GM21786 (cell line): ENCODE measurements around the gene FARP1.

Experiments
- ATAC-seq: cut with Tn5 transposase; IDR thresholded peaks from one replicate; pipeline ENCODE4 v1.9.1; 2021; ENCODE audit not compliant: unreplicated experiment

FARP1 gene

DNA sequence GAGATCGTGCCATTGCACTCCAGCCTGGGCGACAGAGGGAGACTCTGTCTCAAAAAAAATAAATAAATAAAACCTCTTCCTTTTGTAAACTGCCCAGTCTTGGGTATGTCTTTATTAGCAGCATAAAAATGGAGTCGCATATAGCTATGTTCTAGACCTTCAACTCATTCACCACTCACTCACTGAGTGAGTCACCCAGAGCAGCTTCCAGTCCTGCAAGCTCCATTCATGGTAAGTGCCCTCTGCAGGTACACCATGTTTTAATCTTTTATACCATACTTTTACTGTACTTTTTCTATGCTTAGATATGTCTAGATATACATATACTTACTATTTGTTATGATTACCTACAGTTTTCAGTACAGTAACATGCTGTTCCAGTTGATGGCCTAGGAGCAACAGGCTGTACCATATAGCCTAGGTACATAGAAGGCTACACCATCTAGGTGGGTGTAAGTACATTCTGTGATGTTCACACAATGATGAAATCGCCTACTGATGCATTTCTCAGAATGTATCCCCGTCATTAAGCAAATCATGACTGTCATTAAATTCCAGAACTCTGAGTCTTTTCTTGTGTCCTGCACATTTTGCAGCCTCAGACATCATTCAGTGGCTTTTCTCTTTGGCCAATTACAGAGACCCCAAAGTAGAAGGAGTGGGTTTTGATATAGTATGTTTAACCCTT is 13.7 kb upstream of the FARP1 start:
- no peak for ATAC-seq

DNA sequence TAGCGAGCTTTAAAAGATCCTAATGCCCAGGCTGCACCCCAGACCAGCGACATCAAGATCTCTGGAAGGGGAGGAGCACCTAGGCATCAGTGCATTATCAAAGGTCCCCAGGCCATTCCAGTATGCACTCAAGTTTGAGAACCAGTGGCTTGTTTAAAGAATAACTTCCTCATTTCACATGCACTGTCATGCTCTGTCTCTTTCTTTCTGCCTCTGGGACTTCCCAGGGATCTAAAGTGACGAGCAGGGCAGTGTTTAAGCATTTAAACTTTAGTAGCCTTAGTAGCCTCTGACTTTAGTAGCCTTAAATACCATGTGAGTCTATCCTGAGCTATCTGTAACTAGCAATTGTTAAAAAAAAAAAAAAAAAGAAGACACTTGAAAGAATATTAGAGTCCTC is 8.9 kb upstream of the FARP1 start:
- peak; percentile 98 for ATAC-seq

GRCh38 chr13:98134901-98135300 is 8.0 kb upstream of the FARP1 start:
- no peak for ATAC-seq

GRCh38 chr13:98141091-98141490 is 1.8 kb upstream of the FARP1 start:
- no peak for ATAC-seq

- peak; percentile 9 for ATAC-seq
These were observed 1.1 kb upstream of the FARP1 start for GRCh38 chr13:98141509-98142379.

DNA sequence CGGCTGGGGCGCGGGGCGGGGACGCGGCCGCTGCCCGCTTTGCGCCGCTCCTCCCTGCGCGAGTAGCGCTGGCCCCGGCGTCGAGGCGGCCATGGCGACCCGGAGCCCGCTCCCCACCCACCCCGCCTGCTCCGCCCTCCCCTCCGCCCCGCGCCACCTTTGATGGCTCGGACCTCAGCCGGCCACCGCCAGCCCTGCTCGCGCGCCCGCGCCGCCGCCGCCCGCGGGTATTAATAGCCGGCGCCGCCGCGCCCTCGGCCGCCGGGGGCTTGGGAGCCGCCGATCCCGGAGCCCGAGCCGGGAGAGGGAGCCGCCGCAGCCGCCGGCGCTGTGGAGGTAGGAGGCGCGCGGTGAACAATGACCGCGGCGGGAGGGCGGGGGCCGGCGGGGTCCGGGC is 261 bp downstream of the FARP1 start:
- ATAC-seq, result peak; percentile 31

DNA sequence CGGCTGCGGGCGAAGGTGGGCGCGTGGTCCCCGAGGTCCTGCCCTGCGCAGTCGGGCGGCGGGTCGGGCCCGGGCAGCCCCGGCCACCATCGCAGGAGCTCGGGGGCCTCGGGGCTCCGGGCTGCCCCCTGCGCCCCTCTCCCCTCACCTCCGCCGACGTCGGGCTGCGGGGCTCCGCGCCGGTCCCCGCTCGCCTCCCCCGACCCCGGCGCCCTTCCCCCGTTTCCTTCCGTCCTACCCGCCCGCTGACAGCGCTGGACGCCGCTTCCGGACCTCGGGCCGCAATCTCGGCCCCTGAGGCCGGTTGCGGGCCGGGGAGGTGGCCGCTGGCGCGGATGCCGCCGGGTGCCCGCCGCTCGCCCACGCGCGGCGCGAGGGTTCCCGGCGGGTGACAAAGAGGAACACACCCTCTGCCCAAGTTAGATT is 720 bp downstream of the FARP1 start:
- no peak for ATAC-seq

DNA sequence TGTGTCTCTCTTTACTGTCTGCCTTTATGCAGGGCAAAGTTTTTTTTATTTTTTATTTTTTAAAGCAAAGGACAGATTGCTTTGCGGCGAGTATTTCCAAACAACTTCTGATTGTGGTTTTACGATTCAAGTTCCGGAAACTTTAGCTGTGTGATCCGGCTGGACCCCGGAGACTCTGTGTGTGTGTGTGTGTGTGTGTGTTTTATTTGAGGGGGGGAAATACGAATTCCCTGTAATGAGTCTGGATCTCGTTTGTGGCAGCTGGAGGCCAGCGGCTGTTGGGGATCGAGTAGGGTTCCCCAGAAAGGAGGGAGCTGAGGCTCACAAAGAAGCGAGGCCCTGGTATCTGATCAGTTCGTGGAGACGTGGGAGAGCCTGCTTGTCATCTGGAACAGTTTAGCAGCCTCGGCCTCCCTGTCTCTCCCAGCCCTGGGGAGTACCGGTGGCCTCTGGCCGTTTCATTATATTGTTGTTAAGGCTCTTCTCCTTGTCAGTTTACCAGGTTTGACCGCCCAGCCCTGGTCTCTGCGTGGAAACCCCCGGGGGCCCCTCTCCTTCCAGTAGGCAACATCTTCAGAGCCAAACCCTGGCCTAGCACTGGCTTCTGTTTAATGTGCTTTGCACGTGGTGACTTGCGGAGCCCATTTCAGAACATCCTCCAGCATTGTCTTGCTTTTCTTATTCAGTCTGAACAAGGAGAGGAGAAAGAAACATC is 1.3 kb downstream of the FARP1 start:
- ATAC-seq, result no peak

- no peak for ATAC-seq
These were observed 2.0 kb downstream of the FARP1 start for GRCh38 chr13:98144801-98145350.

DNA sequence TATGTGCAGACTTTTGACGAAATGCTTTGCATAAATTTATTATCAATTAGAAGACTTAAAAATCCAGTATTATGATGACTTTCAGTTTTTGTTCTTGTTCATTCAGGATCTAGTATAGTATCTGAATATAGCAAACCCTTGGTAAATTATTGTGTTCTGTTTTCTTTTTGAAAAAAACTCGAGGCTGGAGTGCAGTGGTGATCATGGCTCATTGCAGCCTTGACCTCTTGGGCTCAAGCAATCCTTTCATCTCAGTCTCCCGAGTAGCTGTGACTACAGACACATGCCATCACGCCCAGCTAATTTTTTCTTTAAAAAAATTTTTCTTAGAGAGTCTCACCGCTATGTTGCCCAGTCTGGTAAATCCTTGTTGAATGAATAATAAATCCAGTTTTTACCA is 4.6 kb downstream of the FARP1 start:
- ATAC-seq, result no peak

- ATAC-seq, result no peak
These were observed 8.1 kb downstream of the FARP1 start for GRCh38 chr13:98150832-98151479.

GRCh38 chr13:98155475-98156109 is 12.7 kb downstream of the FARP1 start:
- ATAC-seq, result no peak

DNA sequence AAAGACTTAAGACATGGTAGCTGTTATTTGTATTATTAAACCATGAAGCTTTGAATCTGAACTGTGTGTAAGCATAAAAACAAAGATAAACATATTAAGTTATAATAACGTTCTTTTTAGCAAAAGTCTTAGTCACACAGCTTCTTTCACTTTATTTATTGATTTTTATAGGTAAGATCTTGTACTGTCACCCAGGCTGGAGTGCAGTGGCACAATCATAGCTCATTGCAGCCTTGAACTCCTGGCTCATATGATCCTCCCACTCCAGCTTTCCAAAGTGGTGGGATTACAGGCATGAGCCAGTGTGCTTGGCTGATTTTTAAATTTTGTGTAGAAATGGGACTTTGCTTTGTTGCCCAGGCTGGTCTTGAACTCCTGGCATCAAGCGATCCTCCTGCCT is 13.4 kb downstream of the FARP1 start:
- no peak for ATAC-seq

GRCh38 chr13:98157188-98157587 is 14.3 kb downstream of the FARP1 start:
- ATAC-seq, result no peak

- no peak for ATAC-seq
These were observed 14.7 kb downstream of the FARP1 start for GRCh38 chr13:98157609-98158008.

DNA sequence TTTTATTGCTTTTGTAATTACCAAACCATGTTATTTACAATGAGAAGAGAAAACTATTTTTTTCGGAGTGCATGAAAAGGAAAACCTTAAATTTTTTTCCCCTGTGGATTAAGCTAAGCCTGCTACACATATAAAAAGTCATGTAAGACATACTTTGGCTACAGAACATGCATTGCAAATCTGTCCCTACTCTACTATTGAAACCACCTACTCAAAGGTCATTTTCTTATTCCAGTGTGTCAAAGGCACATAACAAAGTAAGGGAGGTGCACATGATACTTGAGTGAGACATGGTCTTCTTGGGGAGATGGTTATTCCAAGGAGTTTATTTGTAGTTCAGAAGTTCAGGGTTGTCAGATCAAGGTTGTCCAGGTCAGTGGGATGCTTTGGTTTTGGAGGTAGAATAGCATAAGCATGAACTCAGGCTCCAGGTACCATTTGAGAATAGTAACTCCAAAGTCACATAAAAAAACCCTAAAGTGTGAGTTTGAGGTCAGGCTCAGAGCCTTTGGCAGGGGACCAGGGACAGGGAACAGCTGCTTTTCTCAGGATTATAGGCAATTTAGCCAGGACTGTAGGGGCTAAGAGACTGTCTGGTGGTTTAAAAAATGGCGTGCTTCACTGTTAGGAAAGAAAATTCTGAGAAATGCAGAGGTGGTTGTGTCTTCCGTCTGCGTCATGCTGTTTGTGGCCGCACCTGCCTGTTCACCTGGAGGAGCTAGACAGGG is 15.4 kb downstream of the FARP1 start:
- ATAC-seq, result no peak

- ATAC-seq, result no peak
These were observed 20.0 kb downstream of the FARP1 start for GRCh38 chr13:98162935-98163334.

DNA sequence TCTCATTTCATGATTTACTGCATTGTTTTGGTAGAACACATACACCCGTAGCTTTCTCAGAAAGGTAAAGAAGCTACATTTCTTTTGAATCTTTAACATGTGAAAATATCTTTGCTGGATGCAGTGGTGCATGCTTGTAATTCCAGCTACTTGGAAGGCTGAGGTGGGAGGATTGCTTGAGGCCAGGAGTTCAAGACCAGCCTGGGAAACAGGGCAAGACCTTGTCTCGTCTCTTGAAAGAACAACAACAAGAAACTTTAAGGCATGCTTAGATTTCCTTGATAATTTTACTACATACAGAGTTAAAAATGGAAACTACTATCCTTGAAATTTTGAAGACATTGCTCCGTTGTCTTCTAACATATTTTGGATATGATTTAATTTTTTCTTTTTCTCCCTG is 26.4 kb downstream of the FARP1 start:
- no peak for ATAC-seq

DNA sequence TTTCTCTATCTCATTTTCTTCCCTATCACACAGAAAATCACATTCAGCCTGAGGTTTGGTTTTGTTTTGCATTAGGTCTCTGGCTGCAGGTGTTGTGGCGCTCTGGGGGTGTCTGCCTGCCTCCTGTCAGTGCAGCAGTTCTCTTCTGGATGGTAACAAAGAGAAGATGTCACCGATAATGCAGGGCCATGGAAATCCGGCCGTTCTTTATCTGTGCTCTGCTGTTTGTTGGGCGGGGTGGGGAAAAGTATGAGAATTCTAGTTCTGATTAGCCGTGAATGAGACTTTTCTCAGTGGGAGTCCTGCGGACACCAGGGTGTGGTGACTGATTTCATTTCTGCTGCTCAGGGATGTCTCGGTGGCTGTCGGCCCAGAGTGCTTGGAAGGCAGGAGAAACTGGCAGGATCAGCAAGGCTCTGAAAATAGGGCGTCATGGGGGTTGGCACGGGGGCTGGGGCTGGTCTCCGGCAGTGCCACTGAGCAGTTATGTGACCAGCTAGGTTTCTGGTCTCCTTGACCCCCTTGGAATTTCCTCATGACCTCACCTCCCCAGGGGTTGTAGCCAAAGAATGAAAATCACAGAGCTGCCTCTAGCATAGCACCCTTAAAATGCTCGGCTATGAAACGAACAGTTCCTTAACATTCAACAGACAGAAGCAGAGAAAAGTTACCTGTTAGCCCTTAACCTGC is 29.2 kb downstream of the FARP1 start:
- ATAC-seq, result no peak
